B cell (primary cell): ENCODE data around the gene HOXA11.

Experiments used
- EZH2 ChIP-seq: IDR thresholded peaks from 2 replicates; pipeline ENCODE4 v1.6.1; 2012; ENCODE audit warnings: borderline replicate concordance, low read depth, mild to moderate bottlenecking, moderate library complexity, low read length; ENCODE audit not compliant: insufficient read depth, poor library complexity, severe bottlenecking
- TF ChIP-seq, protein P1 (sequence below): fragments of 200-600 bp; IDR thresholded peaks from one replicate; pipeline ENCODE4 v1.8.0; 2022; ENCODE audit warnings: antibody characterized with exemption, mild to moderate bottlenecking

DNA sequence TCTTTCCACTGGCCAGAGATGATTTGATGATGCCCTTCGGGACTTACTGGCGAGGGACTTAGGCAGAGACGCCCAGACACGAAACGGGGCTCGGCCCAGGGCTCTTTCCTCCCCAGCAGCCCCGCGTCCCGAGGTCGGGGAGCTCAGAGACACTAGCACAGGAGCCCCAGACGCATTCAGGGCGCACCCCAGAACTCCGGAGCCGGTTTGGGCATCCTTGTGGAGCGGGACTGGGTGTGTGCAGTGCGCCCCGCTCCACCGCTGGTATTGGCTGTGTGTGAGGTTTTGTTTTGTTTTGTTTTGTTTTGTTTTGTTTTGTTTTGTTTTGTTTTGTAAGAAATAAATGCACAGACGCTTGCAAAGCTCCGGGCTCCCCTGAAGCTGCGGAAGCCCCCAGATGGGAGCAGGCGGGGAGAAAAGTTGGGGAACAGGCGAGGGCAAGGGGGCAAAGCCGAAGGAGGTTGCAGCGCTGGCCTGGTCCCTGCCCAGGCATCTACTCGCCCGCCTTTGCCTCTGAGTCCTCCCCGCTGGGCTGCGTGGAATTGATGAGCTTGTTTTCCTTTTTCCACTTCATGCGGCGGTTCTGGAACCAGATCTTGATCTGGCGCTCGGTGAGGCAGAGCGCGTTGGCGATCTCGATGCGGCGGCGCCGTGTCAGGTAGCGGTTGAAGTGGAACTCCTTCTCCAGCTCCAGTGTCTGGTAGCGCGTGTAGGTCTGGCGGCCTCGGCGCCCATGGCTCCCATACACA is 39.7 kb downstream of the HOXA11 start:
- no peak for TF ChIP-seq EZH2
- TF ChIP-seq, protein P1, sequence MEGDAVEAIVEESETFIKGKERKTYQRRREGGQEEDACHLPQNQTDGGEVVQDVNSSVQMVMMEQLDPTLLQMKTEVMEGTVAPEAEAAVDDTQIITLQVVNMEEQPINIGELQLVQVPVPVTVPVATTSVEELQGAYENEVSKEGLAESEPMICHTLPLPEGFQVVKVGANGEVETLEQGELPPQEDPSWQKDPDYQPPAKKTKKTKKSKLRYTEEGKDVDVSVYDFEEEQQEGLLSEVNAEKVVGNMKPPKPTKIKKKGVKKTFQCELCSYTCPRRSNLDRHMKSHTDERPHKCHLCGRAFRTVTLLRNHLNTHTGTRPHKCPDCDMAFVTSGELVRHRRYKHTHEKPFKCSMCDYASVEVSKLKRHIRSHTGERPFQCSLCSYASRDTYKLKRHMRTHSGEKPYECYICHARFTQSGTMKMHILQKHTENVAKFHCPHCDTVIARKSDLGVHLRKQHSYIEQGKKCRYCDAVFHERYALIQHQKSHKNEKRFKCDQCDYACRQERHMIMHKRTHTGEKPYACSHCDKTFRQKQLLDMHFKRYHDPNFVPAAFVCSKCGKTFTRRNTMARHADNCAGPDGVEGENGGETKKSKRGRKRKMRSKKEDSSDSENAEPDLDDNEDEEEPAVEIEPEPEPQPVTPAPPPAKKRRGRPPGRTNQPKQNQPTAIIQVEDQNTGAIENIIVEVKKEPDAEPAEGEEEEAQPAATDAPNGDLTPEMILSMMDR: no peak
